Subcutaneous adipose tissue (tissue), 4 donors: Measurements from ENCODE around the gene BRICD5. TPM values are rescaled to one million over a fixed set of nuclear protein-coding genes. Genes with fewer than 3 reads are reported as not detected.

ENCODE experiments used
- CTCF ChIP-seq: fragments of 450-650 bp; IDR thresholded peaks from one replicate; pipeline ENCODE4 v1.5.1; 2016; ENCODE audit warnings: low read depth, mild to moderate bottlenecking, control low read depth, antibody characterized with exemption, moderate library complexity
- total RNA-seq, 4 donors: library from RNA; depleted of rRNA; stranded (reverse); fragments of >200 nt; gene quantifications; one replicate each; pipeline ENCODE4 v1.1.0, GENCODE V29; 2016

Gene BRICD5
- total RNA-seq, 4 donors from 2014 or later, result 0.66 to 6.0 (median 4.1) TPM

- TF ChIP-seq CTCF, result no peak
These were observed 12.7 kb upstream of the BRICD5 start, which contains the start of gene E4F1 for GRCh38 chr16:2223221-2223941. E4F1 (plus strand) TSS chr16:2223591; CDS start chr16:2223614, 23 bp downstream.

- TF ChIP-seq CTCF, result no peak
These were observed 5.7 kb upstream of the BRICD5 start for GRCh38 chr16:2216330-2216729.

GRCh38 chr16:2214719-2214968 is 4.0 kb upstream of the BRICD5 start, which contains the start of gene PGP:
PGP (minus strand) TSS chr16:2214840; CDS start chr16:2214777, 63 bp downstream.
- no peak for TF ChIP-seq CTCF

GRCh38 chr16:2213817-2214718 is 3.4 kb upstream of the BRICD5 start:
- no peak for TF ChIP-seq CTCF

GRCh38 chr16:2212362-2213324 is 2.0 kb upstream of the BRICD5 start:
- TF ChIP-seq CTCF, result no peak

GRCh38 chr16:2211923-2212347 is 1.3 kb upstream of the BRICD5 start:
- TF ChIP-seq CTCF, result no peak

GRCh38 chr16:2210009-2210332 is 692 bp downstream of the BRICD5 start:
- TF ChIP-seq CTCF, result no peak
